HG03460 (cell line): ENCODE measurements around the gene SPTBN5.
"Not testable (repeated sequence)": the region's sequence is repeated elsewhere in the genome, so short reads cannot be mapped to it uniquely, and the experiment has no call there.

Experiments
- ATAC-seq: cut with Tn5 transposase; IDR thresholded peaks from one replicate; pipeline ENCODE4 v1.9.1; 2021; ENCODE audit not compliant: unreplicated experiment

Gene SPTBN5

DNA sequence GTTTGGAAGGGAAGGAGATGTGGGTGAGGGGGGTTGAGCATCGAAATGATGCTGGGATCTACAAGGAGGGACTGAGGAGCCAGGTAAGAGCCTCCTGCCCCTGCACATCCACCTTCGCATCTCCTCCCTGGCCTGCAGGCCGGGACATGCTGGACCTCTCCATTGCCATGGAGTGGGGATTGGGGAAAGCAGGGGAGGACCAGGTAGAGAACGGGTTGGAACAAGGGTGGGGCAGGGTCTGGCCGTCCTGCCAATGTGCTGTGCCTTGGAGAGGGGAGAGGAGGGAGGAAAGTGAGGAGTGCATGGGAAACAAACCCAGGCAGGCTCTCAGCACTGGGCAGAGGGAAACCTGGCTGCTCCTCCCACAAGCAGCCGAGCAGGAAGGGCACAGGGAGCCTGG, 44.6 kb downstream of the SPTBN5 start:
- ATAC-seq, result no peak

- no peak for ATAC-seq
Observed at GRCh38 chr15:41848631-41849030, 45.2 kb downstream of the SPTBN5 start.

DNA sequence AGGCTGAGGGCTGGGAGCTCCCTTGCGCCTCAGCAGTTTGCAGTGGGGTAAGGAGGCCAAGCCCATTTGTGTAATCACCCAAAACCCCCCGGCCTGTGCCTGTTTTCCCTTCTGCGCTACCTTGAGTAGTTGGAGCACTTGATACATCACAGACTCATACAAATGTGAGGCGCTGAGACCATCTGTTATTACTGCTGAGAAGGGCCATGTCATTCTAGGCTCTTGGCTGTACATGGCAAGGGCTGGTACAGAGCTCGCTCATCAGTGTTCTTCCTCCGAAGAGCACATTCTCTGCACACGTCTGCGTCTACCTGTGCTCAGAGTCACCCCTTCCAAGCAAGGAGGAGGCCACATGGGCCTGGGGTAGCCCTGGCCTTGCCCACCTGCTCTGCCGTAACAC, 45.9 kb downstream of the SPTBN5 start:
- ATAC-seq, result no peak

DNA sequence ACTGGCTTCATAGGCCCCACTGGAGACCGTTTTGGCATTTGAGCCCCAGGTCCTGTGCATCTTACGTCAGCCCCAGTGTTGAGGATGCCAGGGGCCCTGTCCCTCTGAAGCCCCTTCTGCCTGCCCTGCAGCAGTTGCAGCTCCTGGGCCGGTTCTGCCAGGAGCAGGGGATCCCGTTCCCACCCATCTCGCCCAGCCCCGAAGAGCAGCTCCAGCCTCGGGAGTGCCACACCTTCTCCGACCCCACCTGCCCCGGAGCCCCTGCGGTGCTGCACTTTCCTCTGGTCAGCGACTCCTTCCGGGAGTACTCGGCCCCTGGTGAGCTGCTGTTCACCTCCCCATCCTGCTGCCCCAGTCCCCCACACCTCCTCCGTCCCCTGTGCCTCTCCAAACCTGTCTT, 46.6 kb downstream of the SPTBN5 start:
- no peak for ATAC-seq

- ATAC-seq, result no peak
Observed at GRCh38 chr15:41844814-41845213, 49.0 kb downstream of the SPTBN5 start.

GRCh38 chr15:41843571-41843970, 50.3 kb downstream of the SPTBN5 start:
- no peak for ATAC-seq

DNA sequence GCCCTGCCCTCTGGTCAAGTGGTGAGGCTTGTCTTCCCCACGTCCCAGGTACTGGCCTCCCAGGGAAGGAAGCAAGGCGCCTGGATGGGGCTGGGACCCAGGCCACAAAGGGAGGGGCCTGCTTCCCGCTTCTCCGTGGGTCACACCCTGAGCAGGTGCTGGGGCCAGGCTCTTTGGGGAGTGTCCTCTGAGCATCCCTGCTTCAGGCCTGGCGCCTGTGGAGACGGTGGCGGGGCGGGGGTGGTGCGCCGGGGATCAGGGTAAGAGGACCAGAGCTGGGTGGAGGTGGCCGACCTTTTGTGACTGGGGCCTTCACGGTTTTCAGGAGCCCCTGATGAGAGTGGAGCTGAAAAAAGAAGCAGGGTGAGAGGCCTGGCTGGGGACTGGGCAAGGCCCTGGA, 51.6 kb downstream of the SPTBN5 start:
- no peak for ATAC-seq

DNA sequence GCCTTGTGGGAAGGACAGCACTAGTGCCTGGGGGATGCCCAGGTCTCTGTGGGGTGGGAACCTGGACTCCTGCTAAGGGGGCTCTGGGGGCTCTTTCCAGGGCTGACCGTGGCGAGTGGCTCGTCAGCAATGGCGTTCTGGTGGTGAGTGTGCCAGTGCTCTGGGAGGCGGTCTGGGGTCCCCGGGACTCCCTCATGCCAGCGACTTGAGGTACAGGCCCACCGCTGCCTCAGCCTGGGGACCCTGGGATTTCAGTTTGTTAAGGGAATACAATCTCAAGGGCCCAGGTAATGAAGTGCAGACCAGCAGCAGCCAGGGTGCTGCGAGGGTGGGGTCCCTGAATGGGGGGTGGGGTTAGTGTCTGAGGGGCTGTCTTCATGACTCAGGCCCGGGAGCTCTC, 52.7 kb downstream of the SPTBN5 start:
- ATAC-seq, result no peak

DNA sequence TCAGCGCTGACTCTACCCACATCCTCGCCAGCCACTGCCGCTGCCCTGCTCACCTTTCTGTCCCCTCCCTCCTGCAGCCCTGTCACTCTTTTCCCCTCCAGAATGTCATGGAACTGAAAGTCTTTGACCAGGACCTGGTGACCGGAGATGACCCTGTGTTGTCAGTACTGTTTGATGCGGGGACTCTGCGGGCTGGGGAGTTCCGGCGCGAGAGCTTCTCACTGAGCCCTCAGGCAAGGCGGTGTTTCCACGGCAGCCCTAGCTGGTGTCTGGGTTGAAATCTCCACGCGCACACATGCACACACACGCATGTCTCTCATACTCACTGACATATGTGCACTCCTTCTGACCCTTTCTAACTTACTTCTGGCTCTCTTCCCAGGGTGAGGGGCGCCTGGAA, 53.2 kb downstream of the SPTBN5 start:
- no peak for ATAC-seq

DNA sequence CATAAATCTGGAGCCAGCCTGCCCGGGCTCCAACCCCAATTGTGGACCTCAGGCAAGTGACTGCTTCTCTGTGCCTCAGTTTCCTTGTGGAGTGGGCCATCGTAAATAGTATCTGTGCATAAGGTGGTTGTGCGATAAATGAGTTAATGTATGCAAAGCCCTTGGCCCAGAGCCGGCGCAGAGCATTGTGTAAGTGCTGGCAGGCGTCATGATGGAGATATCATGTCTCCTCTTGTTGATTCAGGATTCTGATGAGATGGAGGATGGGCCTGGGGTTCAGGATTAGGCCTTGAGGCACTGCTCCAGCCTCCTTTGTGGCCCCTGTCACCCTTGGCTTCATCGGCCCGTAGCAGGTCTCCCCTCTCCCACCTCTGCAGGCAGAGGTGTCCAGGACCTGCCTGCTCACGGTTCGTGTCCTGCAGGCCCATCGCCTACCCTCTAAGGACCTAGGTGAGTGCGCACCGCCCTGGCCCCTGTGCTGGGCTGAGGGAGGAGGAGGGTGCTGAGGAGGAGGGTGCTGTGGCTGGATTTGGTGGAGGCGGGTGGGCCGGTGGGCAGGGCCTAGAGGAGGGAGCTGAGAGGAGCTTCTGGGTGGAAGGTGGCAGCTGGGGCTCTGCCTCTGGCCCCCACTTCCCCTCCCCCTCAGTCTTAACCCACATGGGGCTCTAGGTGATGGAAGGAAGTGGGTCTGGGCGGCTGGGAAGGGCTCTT, 53.9 kb downstream of the SPTBN5 start:
- ATAC-seq, result no peak

DNA sequence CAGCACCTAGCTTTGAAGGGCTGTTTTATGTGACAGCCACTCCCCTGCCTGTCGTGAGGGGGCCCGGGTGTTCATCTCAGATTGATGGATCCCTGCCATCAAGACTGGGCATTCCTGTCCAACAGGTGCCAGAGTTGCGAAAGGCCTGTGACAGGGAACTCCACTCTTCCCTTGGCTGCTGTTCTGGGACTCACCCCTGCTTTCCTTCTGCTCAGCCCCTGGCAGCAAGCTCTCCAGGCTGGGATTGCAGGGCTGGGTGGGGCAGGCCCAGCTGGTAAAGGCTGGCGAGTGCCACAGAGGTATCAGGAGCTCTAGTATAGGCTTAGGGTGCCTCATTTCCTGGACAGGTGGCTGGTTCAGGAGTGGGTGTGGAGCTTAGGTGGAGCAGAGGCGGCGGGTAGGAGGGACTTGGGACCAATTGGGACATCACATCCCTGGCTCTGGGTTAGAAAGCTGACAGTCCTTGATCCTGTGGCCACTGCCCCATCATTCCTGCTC, 55.4 kb downstream of the SPTBN5 start, which contains the start of gene PLA2G4B:
Gene PLA2G4B, plus strand, starts transcription at position 448 of the 498 bp plus-strand sequence. CDS start 67 bp downstream, outside the sequence.
- ATAC-seq, result no peak

GRCh38 chr15:41836713-41837454, 57.0 kb downstream of the SPTBN5 start:
- ATAC-seq, result no peak

DNA sequence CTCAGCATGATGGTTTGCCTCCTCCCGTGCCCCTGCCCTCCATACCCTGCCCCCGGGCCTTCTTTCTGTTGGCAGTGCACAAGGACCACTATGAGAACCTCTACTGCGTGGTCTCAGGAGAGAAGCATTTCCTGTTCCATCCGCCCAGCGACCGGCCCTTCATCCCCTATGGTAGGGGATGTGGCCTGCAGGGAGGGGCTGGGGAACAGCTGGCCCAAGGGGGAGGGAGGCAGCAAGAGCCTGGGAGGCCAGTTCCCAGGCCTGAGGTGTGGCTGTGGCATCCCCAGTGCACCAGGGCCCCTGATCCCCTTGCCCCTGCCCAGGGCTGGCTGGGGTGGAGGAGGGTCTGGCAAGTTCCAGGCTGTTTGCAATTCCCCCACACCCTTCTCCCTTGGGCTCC, 57.8 kb downstream of the SPTBN5 start:
- no peak for ATAC-seq

DNA sequence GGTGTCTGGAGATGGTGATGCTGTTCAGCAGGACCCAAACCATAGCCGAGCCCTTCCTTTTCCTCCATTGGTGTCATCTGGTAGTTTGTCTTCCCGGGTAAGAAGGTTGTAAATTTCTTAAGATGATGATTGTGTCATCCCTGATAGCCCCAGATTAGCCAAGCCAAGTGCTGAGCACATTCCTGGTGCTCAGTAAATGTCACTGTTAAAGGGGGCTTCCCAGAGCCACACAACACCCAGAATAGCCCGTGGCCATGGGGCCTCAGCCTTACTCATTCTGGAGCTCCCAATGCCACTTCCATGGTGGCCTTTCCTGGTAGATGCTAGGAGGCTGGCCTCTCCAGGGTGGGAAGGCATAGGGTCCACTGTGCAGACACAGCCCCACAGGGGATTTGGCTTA, 59.8 kb downstream of the SPTBN5 start:
- no peak for ATAC-seq

GRCh38 chr15:41832875-41833274, 61.0 kb downstream of the SPTBN5 start:
- no peak for ATAC-seq

DNA sequence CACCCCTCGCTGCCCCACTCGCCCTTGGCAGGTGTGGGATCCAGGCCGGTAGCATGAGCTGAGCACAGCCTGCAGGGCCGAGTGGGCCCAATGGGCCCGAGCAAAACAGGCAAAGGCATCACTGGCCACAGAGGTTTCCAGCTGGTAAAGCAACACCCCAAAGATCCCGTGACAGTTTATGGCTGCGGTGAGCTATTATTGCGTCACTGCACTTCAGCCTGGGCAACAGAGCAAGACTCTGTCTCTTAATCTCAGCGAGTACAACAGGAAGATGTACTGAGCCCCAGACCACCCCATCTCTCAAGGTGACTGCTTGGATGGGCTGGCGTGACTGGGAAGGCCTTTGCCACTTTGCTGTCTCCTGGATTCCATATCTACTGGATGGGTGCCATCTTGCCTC, 61.6 kb downstream of the SPTBN5 start:
- no peak for ATAC-seq

- not testable (repeated sequence) for ATAC-seq
Observed at GRCh38 chr15:41831291-41831690, 62.6 kb downstream of the SPTBN5 start.

DNA sequence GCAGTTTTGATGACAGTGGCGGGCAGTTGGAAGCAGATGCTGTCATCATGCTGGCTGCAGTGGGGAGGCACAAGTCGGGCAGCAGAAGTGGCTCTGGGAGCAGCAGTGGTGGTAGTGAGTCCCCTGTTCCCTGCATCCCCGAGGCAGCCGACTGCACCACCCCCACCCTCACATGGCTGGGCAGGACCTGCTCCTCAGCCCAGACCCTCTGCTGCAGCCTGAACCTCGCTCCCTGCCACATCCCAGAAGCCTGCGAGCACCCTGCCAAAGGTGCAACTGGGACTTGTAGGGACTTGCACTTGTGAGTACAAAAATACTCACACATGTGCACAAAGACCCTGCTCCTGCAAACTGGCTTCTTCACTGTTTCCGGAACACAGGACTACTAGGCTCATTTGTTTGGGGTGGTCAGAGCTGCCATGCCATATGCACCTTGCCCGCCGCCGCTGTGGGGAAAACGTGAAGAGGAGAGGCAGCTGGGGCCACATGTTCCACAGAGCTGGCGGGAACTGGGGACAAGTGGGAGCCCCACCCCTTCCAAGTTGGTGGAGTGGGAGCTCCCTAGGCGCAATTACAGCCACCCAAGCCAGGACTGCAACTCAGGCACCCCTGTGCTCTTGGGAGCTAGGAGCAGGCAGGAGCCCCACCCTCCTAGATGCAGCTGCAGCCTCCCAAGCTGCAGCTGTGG, 63.8 kb downstream of the SPTBN5 start:
- ATAC-seq, result no peak

- ATAC-seq, result no peak
Observed at GRCh38 chr15:41828807-41829141, 65.1 kb downstream of the SPTBN5 start.

DNA sequence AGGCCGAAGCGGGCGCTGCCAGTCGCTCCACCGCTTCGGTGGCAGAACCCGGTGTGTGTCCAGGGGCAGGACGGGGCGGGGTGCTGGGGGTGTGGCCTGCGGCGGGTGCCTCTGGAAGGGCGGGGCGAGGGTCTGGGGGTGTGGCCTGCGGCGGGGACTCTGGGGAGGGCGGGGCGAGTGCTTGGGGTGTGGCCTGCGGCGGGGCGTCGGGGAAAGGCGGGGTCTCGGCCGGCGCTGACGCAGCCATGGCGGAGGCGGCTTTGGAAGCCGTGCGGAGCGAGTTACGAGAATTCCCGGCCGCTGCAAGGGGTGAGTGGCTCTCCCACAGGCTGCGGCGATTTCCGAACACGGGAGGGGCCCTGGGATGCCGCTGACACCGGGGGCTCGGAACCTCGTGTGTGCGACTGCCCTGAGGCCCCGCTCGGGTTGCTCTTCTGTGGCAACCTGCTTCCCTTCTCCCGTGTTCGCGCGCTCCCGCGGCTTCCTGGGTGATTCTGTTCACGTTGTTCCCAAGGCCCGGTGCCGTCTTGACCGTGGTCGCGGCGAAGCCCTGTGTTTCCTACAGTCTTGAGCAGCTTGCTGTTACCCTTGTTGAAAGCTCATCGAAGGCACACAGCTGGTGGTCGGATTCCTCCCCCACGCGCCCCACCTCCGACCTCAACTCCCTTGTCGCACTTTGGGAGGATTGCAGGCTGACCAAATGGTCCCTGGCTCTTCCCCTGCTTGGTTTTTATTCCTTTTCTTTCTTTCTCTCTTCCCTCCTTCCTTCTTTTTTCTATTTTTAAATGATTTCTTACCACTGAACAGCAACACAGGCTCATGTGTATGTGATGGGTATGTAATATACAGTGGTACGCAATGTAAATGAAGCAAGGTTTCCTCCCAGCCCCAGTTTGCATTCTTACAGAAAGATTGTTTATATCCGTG, 65.7 kb downstream of the SPTBN5 start, which contains the start of gene JMJD7:
Gene JMJD7, plus strand, starts transcription at position 213 of the 927 bp plus-strand sequence. Its CDS starts 33 bp downstream, at position 246.
- ATAC-seq, result peak; percentile 65
